Measurements from ENCODE around the gene S100A16.

S100A16 gene

DNA sequence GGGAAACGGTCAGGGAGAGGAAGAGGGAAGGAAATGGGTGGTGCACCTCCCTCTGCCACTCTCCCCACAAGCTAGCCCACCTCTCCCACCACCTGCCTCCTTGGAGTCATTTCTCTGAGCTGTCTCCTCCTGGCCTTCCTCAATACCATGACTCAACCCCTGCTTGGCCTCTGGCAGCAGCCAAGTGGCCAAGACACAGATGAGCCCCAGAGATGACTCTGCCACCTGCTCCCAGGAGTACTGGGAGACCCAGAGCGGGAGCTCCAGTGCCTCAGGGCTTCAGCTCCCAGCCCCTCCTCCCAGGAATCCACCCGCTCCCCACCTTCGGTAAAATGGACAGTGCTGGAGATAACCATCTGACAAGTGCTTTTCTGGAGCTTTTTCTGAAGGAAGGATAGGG is 2.6 kb downstream of the S100A16 start:
- TF ChIP-seq, protein P1, sequence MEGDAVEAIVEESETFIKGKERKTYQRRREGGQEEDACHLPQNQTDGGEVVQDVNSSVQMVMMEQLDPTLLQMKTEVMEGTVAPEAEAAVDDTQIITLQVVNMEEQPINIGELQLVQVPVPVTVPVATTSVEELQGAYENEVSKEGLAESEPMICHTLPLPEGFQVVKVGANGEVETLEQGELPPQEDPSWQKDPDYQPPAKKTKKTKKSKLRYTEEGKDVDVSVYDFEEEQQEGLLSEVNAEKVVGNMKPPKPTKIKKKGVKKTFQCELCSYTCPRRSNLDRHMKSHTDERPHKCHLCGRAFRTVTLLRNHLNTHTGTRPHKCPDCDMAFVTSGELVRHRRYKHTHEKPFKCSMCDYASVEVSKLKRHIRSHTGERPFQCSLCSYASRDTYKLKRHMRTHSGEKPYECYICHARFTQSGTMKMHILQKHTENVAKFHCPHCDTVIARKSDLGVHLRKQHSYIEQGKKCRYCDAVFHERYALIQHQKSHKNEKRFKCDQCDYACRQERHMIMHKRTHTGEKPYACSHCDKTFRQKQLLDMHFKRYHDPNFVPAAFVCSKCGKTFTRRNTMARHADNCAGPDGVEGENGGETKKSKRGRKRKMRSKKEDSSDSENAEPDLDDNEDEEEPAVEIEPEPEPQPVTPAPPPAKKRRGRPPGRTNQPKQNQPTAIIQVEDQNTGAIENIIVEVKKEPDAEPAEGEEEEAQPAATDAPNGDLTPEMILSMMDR (IDR thresholded peaks at IDR 0.05): no peak
- Histone ChIP-seq H3K27ac (peak overlapping the region; percentile 76 to 95), H3K4me3 (peak overlapping the region in 1 of 2 donors; percentile 71), H3K9me3 (no peaks in the 10 kb centered on the region), H3K27me3 (no peaks in the 10 kb centered on the region), H3K4me1 (peaks cover 0 to 57% (median 35%) of the 10 kb centered on the region in 4 donors), H3K36me3 (peaks cover 13 to 28% (median 17%) of the 10 kb centered on the region in 3 donors)
- intact Hi-C loops (cut with DNase I; ENCODE audit: low total_unique reads): no loop called here
- DNase-seq: no peak

DNA sequence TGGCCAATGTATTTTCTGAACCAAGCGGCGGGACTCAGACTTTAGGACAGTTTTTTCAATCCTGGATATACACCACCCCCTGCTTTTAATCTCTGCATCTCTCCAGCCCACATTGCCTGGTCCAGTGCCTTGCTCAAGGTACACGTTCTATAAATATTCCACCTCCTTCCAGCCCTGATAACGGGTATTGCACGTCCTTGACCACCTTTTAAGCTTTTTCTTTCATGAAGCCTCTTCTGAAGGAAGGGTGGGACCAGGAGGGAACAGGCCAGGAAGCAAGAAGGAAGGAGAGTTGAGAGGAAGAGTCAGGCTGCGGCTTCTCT is 3.4 kb downstream of the S100A16 start:
- intact Hi-C loops (cut with DNase I; ENCODE audit: low total_unique reads): no loop called here
- peaks cover 0 to 57% (median 35%) of the 10 kb centered on the region in 4 donors for H3K4me1 ChIP-seq

DNA sequence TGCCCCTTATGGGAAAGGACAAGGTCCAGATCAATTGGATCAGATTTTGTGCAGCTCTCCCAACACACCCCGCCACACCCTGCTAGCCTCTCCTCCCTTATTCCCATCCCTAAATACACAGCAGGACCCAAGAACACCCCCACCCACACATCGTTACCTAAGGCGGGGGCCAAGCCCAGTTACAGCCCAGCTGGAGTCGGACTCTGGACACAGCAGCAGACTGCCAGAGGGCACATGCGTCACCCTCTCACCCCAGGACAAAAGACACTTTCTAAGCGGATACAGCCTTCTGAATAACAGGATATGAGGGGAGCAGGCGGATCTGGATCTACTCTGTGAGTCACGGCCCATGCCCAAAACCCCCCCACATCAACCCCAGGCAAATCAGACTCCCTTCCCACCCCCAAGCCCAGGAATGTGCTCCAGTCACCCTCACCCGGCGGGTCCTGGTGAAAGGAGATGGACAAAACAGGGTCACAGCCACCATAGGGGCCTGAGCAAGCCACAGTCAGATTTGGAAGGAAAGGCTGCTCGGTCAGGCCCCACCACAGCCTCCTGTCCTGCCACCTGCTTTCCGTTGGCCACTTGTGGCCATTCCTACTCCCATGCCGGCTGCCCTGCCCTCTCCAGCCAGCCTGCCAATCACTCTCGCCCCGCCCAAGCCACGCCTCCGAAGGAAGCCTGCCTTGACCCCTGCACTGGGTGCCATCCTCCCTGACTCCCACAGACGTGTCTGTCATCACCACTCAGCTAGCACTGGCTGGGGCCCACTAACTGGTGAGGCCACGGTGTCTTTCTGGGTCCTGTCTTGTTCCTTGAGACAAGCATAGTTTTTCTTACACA is 4.0 kb downstream of the S100A16 start:
- intact Hi-C loops (cut with DNase I; ENCODE audit: low total_unique reads): no loop called here
- TF ChIP-seq, protein P1 (IDR thresholded peaks at IDR 0.05): no peak
- peaks cover 0 to 53% (median 35%) of the 10 kb centered on the region in 4 donors for H3K4me1 ChIP-seq

More for the DNA sequence above, 3.4 kb downstream of the S100A16 start:
- TF ChIP-seq, protein P1 (IDR thresholded peaks at IDR 0.05): no peak
- no peaks in the 10 kb centered on the region for H3K9me3 ChIP-seq
- H3K27ac ChIP-seq: peak overlapping the region; percentile 76 to 95
- H3K36me3 ChIP-seq: peaks cover 13 to 32% (median 17%) of the 10 kb centered on the region in 3 donors
- H3K4me3 ChIP-seq: peak overlapping the region; percentile 36 to 50
- no peak for DNase-seq
- no peaks in the 10 kb centered on the region for H3K27me3 ChIP-seq

DNA sequence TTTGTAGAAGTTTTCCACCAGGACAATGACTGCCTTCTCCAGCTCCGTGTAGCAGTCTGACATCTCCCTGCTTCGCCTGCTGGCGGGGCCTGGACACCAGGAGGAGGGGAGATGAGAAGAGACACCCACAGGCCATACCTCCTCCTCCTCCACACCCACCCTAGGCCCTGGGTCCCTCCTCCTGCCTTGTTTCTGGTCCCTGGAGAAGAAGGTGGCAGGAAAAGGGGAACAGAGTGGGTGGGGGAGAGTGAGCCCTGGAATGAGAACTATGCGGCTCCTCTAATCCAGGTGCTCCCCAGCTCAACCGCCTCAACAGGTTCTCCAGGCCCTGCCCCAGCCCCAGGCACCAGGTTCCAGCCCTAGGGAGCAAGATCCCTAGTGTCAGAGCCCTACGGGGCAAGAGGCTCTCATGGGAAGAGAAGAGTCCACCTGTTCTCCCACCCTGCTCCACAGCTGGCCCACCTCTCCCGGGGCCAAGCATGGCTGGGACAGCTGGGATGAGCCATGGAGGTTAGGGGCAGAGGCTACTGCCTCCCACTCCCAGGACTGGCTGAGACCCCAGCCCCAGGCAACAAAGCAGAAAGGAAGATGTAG is 4.8 kb downstream of the S100A16 start:
- Histone ChIP-seq H3K4me1 (peaks cover 0 to 53% (median 31%) of the 10 kb centered on the region in 4 donors), H3K4me3 (peak overlapping the region; percentile 36 to 50), H3K27ac (peak overlapping the region; percentile 76 to 95), H3K9me3 (no peaks in the 10 kb centered on the region), H3K27me3 (no peaks in the 10 kb centered on the region), H3K36me3 (peaks cover 13 to 32% (median 17%) of the 10 kb centered on the region in 3 donors)
- no peak for DNase-seq
- TF ChIP-seq, protein P1 (IDR thresholded peaks at IDR 0.05): no peak
- intact Hi-C loops (cut with DNase I; ENCODE audit: low total_unique reads): no loop called here

More for the DNA sequence above, 4.0 kb downstream of the S100A16 start:
- peak overlapping the region; percentile 36 to 50 for H3K4me3 ChIP-seq
- peaks cover 13 to 32% (median 17%) of the 10 kb centered on the region in 3 donors for H3K36me3 ChIP-seq
- DNase-seq: peak; percentile 74 to 82
- no peaks in the 10 kb centered on the region for H3K27me3 ChIP-seq
- no peaks in the 10 kb centered on the region for H3K9me3 ChIP-seq
- peak overlapping the region; percentile 76 to 95 for H3K27ac ChIP-seq

DNA sequence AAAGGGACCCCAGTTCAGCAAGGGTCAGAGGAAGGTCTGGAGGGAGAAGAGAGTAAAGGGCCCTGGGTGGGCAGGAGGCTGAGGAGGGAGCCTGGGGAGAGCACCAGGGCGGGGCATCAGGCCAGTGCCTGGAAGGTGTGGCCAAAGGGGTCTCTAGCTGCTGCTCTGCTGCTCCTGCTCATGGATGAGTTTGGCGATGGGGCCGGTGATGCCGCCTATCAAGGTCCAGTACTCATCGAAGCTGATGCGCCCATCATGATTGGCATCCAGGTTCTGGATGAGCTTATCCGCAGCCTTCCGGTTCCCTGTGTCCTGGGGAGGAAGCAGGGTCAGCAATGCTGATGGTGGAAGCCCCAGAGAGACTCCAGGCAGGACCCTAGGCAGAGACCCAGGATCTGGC is 5.6 kb downstream of the S100A16 start:
- TF ChIP-seq, protein P1 (IDR thresholded peaks at IDR 0.05): no peak
- no peak for DNase-seq
- Histone ChIP-seq H3K27me3 (no peaks in the 10 kb centered on the region), H3K4me1 (peaks cover 0 to 53% (median 29%) of the 10 kb centered on the region in 4 donors), H3K36me3 (peaks cover 13 to 32% (median 17%) of the 10 kb centered on the region in 3 donors), H3K9me3 (no peaks in the 10 kb centered on the region), H3K4me3 (no peak overlapping the region), H3K27ac (peak overlapping the region in 1 of 2 donors; percentile 95)
- intact Hi-C loops (cut with DNase I; ENCODE audit: low total_unique reads): no loop called here
